Endothelial cell of umbilical vein (primary cell): ENCODE measurements around the gene SLC24A3. TPM values are rescaled to one million over a fixed set of nuclear protein-coding genes. Genes with fewer than 3 reads are reported as not detected.

Experiments
- BruUV-seq: library from RNA; stranded (reverse); fragments of 400-500 nt; replicated peaks from 2 replicates; lab custom pipeline; 2021; lab: Mats Ljungman, UMichigan
- CTCF ChIA-PET: fragments of 300-600, 350-600 bp; sonication (Branson Sonifier 250); formaldehyde crosslinking; loops from one replicate; lab custom pipeline; 2021; ENCODE audit warnings: antibody characterized with exemption, inconsistent platforms; lab: Charles Lee
- POLR2A ChIA-PET: fragments of 300-600, 350-600 bp; sonication (Branson Sonifier 250); formaldehyde crosslinking; loops from one replicate; lab custom pipeline; 2021; ENCODE audit warnings: antibody characterized with exemption, inconsistent platforms; lab: Charles Lee
- DNase-seq: peaks from one replicate; pipeline ENCODE4 v3.0.0-alpha.2; 2011; ENCODE audit warnings: low read depth, low spot score
- FAIRE-seq: peaks from 2 replicates; lab custom pipeline; 2011; peaks lifted over from hg19 to GRCh38; lab: Jason Lieb, UNC
- H2AFZ ChIP-seq: 2 replicates; pipeline ENCODE4 v1.6.0; 2012; ENCODE audit warnings: low read depth, low read length, control low read depth, inconsistent platforms
- H3K27ac ChIP-seq: 2 replicates; pipeline ENCODE4 v1.5.1; 2011; ENCODE audit warnings: low read depth, mild to moderate bottlenecking, control low read depth, low read length, moderate library complexity; ENCODE audit not compliant: insufficient read depth
- H3K27me3 ChIP-seq, 2 experiments: 2 replicates each; pipeline versions ENCODE4 v1.6.0 to v1.6.1; 2011; ENCODE audit warnings: low read length in 2 of 2, mixed read lengths in 1 of 2; ENCODE audit not compliant: control insufficient read depth in 2 of 2, insufficient read depth in 2 of 2
- H3K36me3 ChIP-seq, 2 experiments: 2 replicates in 1 of 2; 3 replicates in 1 of 2; pipeline ENCODE4 v1.5.1; 2011; ENCODE audit warnings: low read length in 2 of 2, mild to moderate bottlenecking in 1 of 2, moderate library complexity in 1 of 2; ENCODE audit not compliant: control insufficient read depth in 2 of 2, insufficient read depth in 2 of 2; ENCODE audit errors: extremely low read depth in 1 of 2
- H3K4me1 ChIP-seq: 3 replicates; pipeline ENCODE4 v1.5.1; 2011; ENCODE audit warnings: mild to moderate bottlenecking, low read length; ENCODE audit not compliant: control insufficient read depth, insufficient read depth; ENCODE audit errors: extremely low read depth
- H3K4me2 ChIP-seq: 2 replicates; pipeline ENCODE4 v1.6.1; 2011; ENCODE audit warnings: low read length, control low read depth, mixed read lengths; ENCODE audit not compliant: insufficient read depth
- H3K4me3 ChIP-seq, 3 experiments: fragments of 200-600 bp in 1 of 3; sonication (generic), shearing (Covaris generic) in 1 of 3; replicated peaks in 1 of 3; 2 replicates each; pipeline ENCODE4 v1.5.1; 2011 to 2016; ENCODE audit warnings: control low read depth in 3 of 3, low read length in 3 of 3, mild to moderate bottlenecking in 2 of 3, inconsistent platforms in 1 of 3, low read depth in 1 of 3, moderate library complexity in 1 of 3; ENCODE audit not compliant: insufficient read depth in 1 of 3
- H3K79me2 ChIP-seq: 2 replicates; pipeline ENCODE4 v1.6.0; 2012; ENCODE audit warnings: low read length, inconsistent platforms; ENCODE audit not compliant: control insufficient read depth, insufficient read depth
- H3K9ac ChIP-seq: replicated peaks from 2 replicates; pipeline ENCODE3; 2011; ENCODE audit warnings: low read length, control low read depth; ENCODE audit not compliant: insufficient read depth; ENCODE audit errors: extremely low read depth
- H3K9me1 ChIP-seq: replicated peaks from 3 replicates; pipeline ENCODE4 v1.6.0; 2011; ENCODE audit warnings: mild to moderate bottlenecking, low read length; ENCODE audit not compliant: control insufficient read depth, insufficient read depth; ENCODE audit errors: extremely low read depth
- H3K9me3 ChIP-seq: replicated peaks from 2 replicates; pipeline ENCODE4 v1.5.1; 2012; ENCODE audit warnings: low read length, inconsistent platforms; ENCODE audit not compliant: control insufficient read depth, insufficient read depth
- H4K20me1 ChIP-seq: replicated peaks from 2 replicates; pipeline ENCODE3; 2011; ENCODE audit warnings: mild to moderate bottlenecking, low read length; ENCODE audit not compliant: control insufficient read depth, insufficient read depth; ENCODE audit errors: extremely low read depth
- CTCF ChIP-seq, 2 donors: IDR thresholded peaks; 1 replicate in 1 of 2; 2 replicates in 1 of 2; pipeline ENCODE4 v1.5.1; 2011; ENCODE audit warnings: low read length in 2 of 2, mild to moderate bottlenecking in 2 of 2, moderate library complexity in 2 of 2, control low read depth in 1 of 2, inconsistent platforms in 1 of 2, low read depth in 1 of 2; ENCODE audit not compliant: insufficient read depth in 1 of 2; ENCODE audit errors: extremely low read depth in 1 of 2
- EZH2 ChIP-seq: IDR thresholded peaks from 2 replicates; pipeline ENCODE4 v1.6.1; 2012; ENCODE audit warnings: borderline replicate concordance, low read depth, mild to moderate bottlenecking, moderate library complexity, low read length, inconsistent platforms; ENCODE audit not compliant: severe bottlenecking
- FOS ChIP-seq: IDR thresholded peaks from 2 replicates; pipeline ENCODE4 v1.6.1; 2011; ENCODE audit warnings: mild to moderate bottlenecking, low read length, moderate library complexity, borderline replicate concordance; ENCODE audit not compliant: insufficient read depth
- GATA2 ChIP-seq: IDR thresholded peaks from 2 replicates; pipeline ENCODE4 v1.7.0; 2011; ENCODE audit warnings: low read depth, mild to moderate bottlenecking, moderate library complexity, mixed read lengths, low read length; ENCODE audit not compliant: insufficient read length, insufficient read depth
- JUN ChIP-seq: IDR thresholded peaks from 2 replicates; pipeline ENCODE4 v1.6.1; 2011; ENCODE audit warnings: borderline replicate concordance, low read depth; ENCODE audit not compliant: insufficient read length, insufficient read depth
- MAX ChIP-seq: IDR thresholded peaks from 2 replicates; pipeline ENCODE4 v1.6.1; 2011; ENCODE audit not compliant: insufficient read depth, insufficient read length
- MYC ChIP-seq: IDR thresholded peaks from one replicate; pipeline ENCODE4 v1.6.1; 2011; ENCODE audit warnings: mild to moderate bottlenecking, low read depth, low read length
- POLR2A ChIP-seq: IDR thresholded peaks from 2 replicates; pipeline ENCODE4 v1.6.1; 2012; ENCODE audit warnings: low read depth, mild to moderate bottlenecking, control low read depth, low read length
- POLR2AphosphoS5 ChIP-seq: IDR thresholded peaks from 2 replicates; pipeline ENCODE4 v1.6.1; 2012; ENCODE audit warnings: low read depth, mild to moderate bottlenecking, control low read depth, low read length, moderate library complexity; ENCODE audit not compliant: insufficient read depth
- dilution Hi-C: fragments of 300-500 bp; cut with MboI; formaldehyde crosslinking; loops from one replicate; pipeline ENCODE4 v1.15.0; 2019; ENCODE audit warnings: low sequenced_read_pairs; ENCODE audit not compliant: extremely low pct_ligation_motif_present
- intact Hi-C: fragments of 100-400 bp; cut with micrococcal nuclease; formaldehyde crosslinking; loops from one replicate; pipeline ENCODE4 v1.10.0; 2022
- polyA plus RNA-seq, 4 experiments: library from polyadenylated mRNA; depleted of rRNA in 3 of 4; stranded (reverse) in 3 of 4; unstranded in 1 of 4; fragments of >200 nt; gene quantifications; 2 replicates each; pipeline versions ENCODE4 v1.2.1 to v1.2.3, GENCODE V29; 2011 to 2012; ENCODE audit warnings: missing spikeins in 1 of 4
- total RNA-seq: library from RNA; stranded (reverse); gene quantifications from 2 replicates; pipeline ENCODE4 v1.2.3, GENCODE V29; 2021

SLC24A3 gene
- total and polyA plus RNA-seq, 2 donors (not counting 3 experiments of a cell fraction or from before 2014, with no cell fraction given) = not detected

GRCh38 chr20:19540392-19540791 lies 327.9 kb downstream of the SLC24A3 start:
- ChIA-PET CTCF (no interaction called here), POLR2A (no interaction called here)
- no peak overlapping the region for H3K4me2 ChIP-seq
- H3K4me3 ChIP-seq = no peak overlapping the region
- no peaks in the 10 kb centered on the region for H4K20me1 ChIP-seq
- TF ChIP-seq GATA2 (no peak), MAX (no peak), JUN (no peak), EZH2 (no peak), POLR2A (no peak), MYC (no peak), POLR2AphosphoS5 (no peak), FOS (no peak), CTCF (IDR thresholded peaks at IDR 0.05; ENCODE audit: extremely low read depth in 1 of 2, insufficient read depth in 1 of 2, low read depth in 1 of 2, low read length in 2 of 2) (no peak)
- no peak for DNase-seq
- no peaks in the 10 kb centered on the region for H3K27me3 ChIP-seq
- no TSS peak for BruUV-seq
- no peaks in the 10 kb centered on the region for H3K36me3 ChIP-seq
- no peaks in the 10 kb centered on the region for H3K9me3 ChIP-seq
- dilution Hi-C loops = no loop called here
- no peaks in the 10 kb centered on the region for H3K4me1 ChIP-seq
- no peak overlapping the region for H2AFZ ChIP-seq
- no peak for FAIRE-seq
- H3K79me2 ChIP-seq = no peaks in the 10 kb centered on the region
- no peak overlapping the region for H3K27ac ChIP-seq
- intact Hi-C loops = no loop called here
- H3K9ac ChIP-seq = no peak overlapping the region
- no peaks in the 10 kb centered on the region for H3K9me1 ChIP-seq
